ENCODE measurements around the gene OR1F1. TPM values are rescaled to one million over a fixed set of nuclear protein-coding genes. Genes with fewer than 3 reads are reported as not detected.
A peak's percentile ranks its signal among the peaks of the same experiment; 100 is the strongest.

Gene OR1F1
- total and polyA plus RNA-seq, 9 of the 15 experiments (the other 6 are each of a cell fraction or from before 2014, with no cell fraction given): 0.15 to 0.61 (median 0.35) TPM; not detected in 3

- TF ChIP-seq ZNF212 (CRISPR knock-in tag; IDR thresholded peaks at IDR 0.05): no peak
- no peak for TF ChIP-seq ZFP30 (CRISPR knock-in tag; IDR thresholded peaks at IDR 0.05; ENCODE audit: borderline replicate concordance)
- peak; percentile 68 for TF ChIP-seq L3MBTL2 (IDR thresholded peaks at IDR 0.05)
- 0 out of 2 replicates have a peak, but pooled peaks have one; percentile 27 for TF ChIP-seq ZNF766 (CRISPR knock-in tag; conservative IDR thresholded peaks at IDR 0.05)
- peak; percentile 44 to 49; a peak in 1 of 4 replicates for TF ChIP-seq MAZ (CRISPR knock-in tag; conservative IDR thresholded peaks at IDR 0.05 in 1 of 2, IDR thresholded peaks at IDR 0.05 in 1 of 2)
- TF ChIP-seq DIDO1 (tag; IDR thresholded peaks at IDR 0.05; ENCODE audit: low read depth): 0 out of 2 replicates have a peak, but pooled peaks have one; percentile 28
- peak; percentile 11; the same call in 1 of the 2 replicates for TF ChIP-seq ZNF143 (CRISPR knock-in tag; IDR thresholded peaks at IDR 0.05)
- TF ChIP-seq EGR1 (conservative IDR thresholded peaks at IDR 0.05): peak; percentile 63
- peak; percentile 76; the same call in 1 of the 2 replicates for TF ChIP-seq ZBTB7A (IDR thresholded peaks at IDR 0.05; ENCODE audit: borderline replicate concordance, control insufficient read depth, low read depth, low read length)
- TF ChIP-seq TFAP4 (CRISPR knock-in tag; IDR thresholded peaks at IDR 0.05; ENCODE audit: borderline replicate concordance): peak; percentile 69
- 0 out of 2 replicates have a peak, but pooled peaks have one; percentile 38 for TF ChIP-seq TCF3 (CRISPR knock-in tag; IDR thresholded peaks at IDR 0.05)
- TF ChIP-seq ZBTB11 (CRISPR knock-in tag; IDR thresholded peaks at IDR 0.05): peak in 2 of 3 experiments; percentile 20 to 57; a peak in 1 of 6 replicates
- TF ChIP-seq CBFA2T2 (conservative IDR thresholded peaks at IDR 0.05): peak; percentile 33; the same call in 1 of the 2 replicates
- peak; percentile 76 for TF ChIP-seq FOXP4 (CRISPR knock-in tag; IDR thresholded peaks at IDR 0.05; ENCODE audit: borderline replicate concordance)
- peak; percentile 71 for TF ChIP-seq RFX1 (IDR thresholded peaks at IDR 0.05)
- TF ChIP-seq ZNF431 (CRISPR knock-in tag; IDR thresholded peaks at IDR 0.05): 0 out of 2 replicates have a peak, but pooled peaks have one; percentile 16
- TF ChIP-seq KAT7 (CRISPR knock-in tag; IDR thresholded peaks at IDR 0.05; ENCODE audit: borderline replicate concordance): peak; percentile 5; the same call in 1 of the 2 replicates
- peak; percentile 47 for TF ChIP-seq HMGN3 (IDR thresholded peaks at IDR 0.05; ENCODE audit: borderline replicate concordance, extremely low read depth, insufficient read length, low read depth, low read length)
- peak; percentile 42 for TF ChIP-seq HNRNPLL (IDR thresholded peaks at IDR 0.05; ENCODE audit: low read depth, low read length, poor library complexity, severe bottlenecking)
These were observed 38.2 kb upstream of the OR1F1 start (continued) for GRCh38 chr16:3149630-3150345.
